HG02938 (cell line): Measurements from ENCODE around the gene STPG1.

Experiments used
- ATAC-seq: cut with Tn5 transposase; IDR thresholded peaks from one replicate; pipeline ENCODE4 v1.9.1; 2021; ENCODE audit warnings: mild to moderate bottlenecking, moderate library complexity; ENCODE audit not compliant: unreplicated experiment

The STPG1 gene

GRCh38 chr1:24373710-24374109, 39.9 kb downstream of the STPG1 start:
- ATAC-seq: no peak

- no peak for ATAC-seq
Measured at GRCh38 chr1:24373044-24373443, 40.5 kb downstream of the STPG1 start.

- no peak for ATAC-seq
Measured at GRCh38 chr1:24369801-24370200, 43.8 kb downstream of the STPG1 start.

- no peak for ATAC-seq
Measured at GRCh38 chr1:24369199-24369598, 44.4 kb downstream of the STPG1 start.

- ATAC-seq: no peak
Measured at GRCh38 chr1:24366707-24367106, 46.9 kb downstream of the STPG1 start.

GRCh38 chr1:24364975-24365678, 48.5 kb downstream of the STPG1 start:
- ATAC-seq: no peak

GRCh38 chr1:24364605-24364974, 49.0 kb downstream of the STPG1 start:
- ATAC-seq: no peak

GRCh38 chr1:24363994-24364393, 49.6 kb downstream of the STPG1 start:
- ATAC-seq: no peak

- no peak for ATAC-seq
Measured at GRCh38 chr1:24362982-24363614, 50.5 kb downstream of the STPG1 start.

- no peak for ATAC-seq
Measured at GRCh38 chr1:24362396-24362795, 51.2 kb downstream of the STPG1 start.

GRCh38 chr1:24361811-24362210, 51.8 kb downstream of the STPG1 start:
- ATAC-seq: no peak

GRCh38 chr1:24360681-24361080, 52.9 kb downstream of the STPG1 start:
- ATAC-seq: no peak

GRCh38 chr1:24357038-24357437, 56.5 kb downstream of the STPG1 start:
- no peak for ATAC-seq

- no peak for ATAC-seq
Measured at GRCh38 chr1:24355466-24355865, 58.1 kb downstream of the STPG1 start.

GRCh38 chr1:24353292-24353891, 60.2 kb downstream of the STPG1 start:
- ATAC-seq: no peak

- no peak for ATAC-seq
Measured at GRCh38 chr1:24351918-24352627, 61.5 kb downstream of the STPG1 start.

GRCh38 chr1:24351247-24351646, 62.3 kb downstream of the STPG1 start:
- ATAC-seq: no peak

GRCh38 chr1:24349891-24350290, 63.7 kb downstream of the STPG1 start:
- ATAC-seq: no peak

- no peak for ATAC-seq
Measured at GRCh38 chr1:24348196-24348595, 65.4 kb downstream of the STPG1 start.

- ATAC-seq: no peak
Measured at GRCh38 chr1:24347159-24347934, 66.2 kb downstream of the STPG1 start.

- ATAC-seq: no peak
Measured at GRCh38 chr1:24345334-24345733, 68.2 kb downstream of the STPG1 start.
